Endothelial cell of umbilical vein (primary cell): ENCODE data around the gene CDC37L1. TPM values are rescaled to one million over a fixed set of nuclear protein-coding genes. Genes with fewer than 3 reads are reported as not detected.
"Not testable (repeated sequence)": the region's sequence is repeated elsewhere in the genome, so short reads cannot be mapped to it uniquely, and the experiment has no call there.

Experiments
- BruUV-seq: library from RNA; stranded (reverse); fragments of 400-500 nt; replicated peaks from 2 replicates; lab custom pipeline; 2021; lab: Mats Ljungman, UMichigan
- CTCF ChIA-PET: fragments of 300-600, 350-600 bp; sonication (Branson Sonifier 250); formaldehyde crosslinking; loops from one replicate; lab custom pipeline; 2021; ENCODE audit warnings: antibody characterized with exemption, inconsistent platforms; lab: Charles Lee
- POLR2A ChIA-PET: fragments of 300-600, 350-600 bp; sonication (Branson Sonifier 250); formaldehyde crosslinking; loops from one replicate; lab custom pipeline; 2021; ENCODE audit warnings: antibody characterized with exemption, inconsistent platforms; lab: Charles Lee
- DNase-seq: peaks from one replicate; pipeline ENCODE4 v3.0.0-alpha.2; 2011; ENCODE audit warnings: low read depth, low spot score
- FAIRE-seq: peaks from 2 replicates; lab custom pipeline; 2011; peaks lifted over from hg19 to GRCh38; lab: Jason Lieb, UNC
- H2AFZ ChIP-seq: 2 replicates; pipeline ENCODE4 v1.6.0; 2012; ENCODE audit warnings: low read depth, low read length, control low read depth, inconsistent platforms
- H3K27ac ChIP-seq: 2 replicates; pipeline ENCODE4 v1.5.1; 2011; ENCODE audit warnings: low read depth, mild to moderate bottlenecking, control low read depth, low read length, moderate library complexity; ENCODE audit not compliant: insufficient read depth
- H3K27me3 ChIP-seq, 2 experiments: 2 replicates each; pipeline versions ENCODE4 v1.6.0 to v1.6.1; 2011; ENCODE audit warnings: low read length in 2 of 2, mixed read lengths in 1 of 2; ENCODE audit not compliant: control insufficient read depth in 2 of 2, insufficient read depth in 2 of 2
- H3K36me3 ChIP-seq, 2 experiments: 2 replicates in 1 of 2; 3 replicates in 1 of 2; pipeline ENCODE4 v1.5.1; 2011; ENCODE audit warnings: low read length in 2 of 2, mild to moderate bottlenecking in 1 of 2, moderate library complexity in 1 of 2; ENCODE audit not compliant: control insufficient read depth in 2 of 2, insufficient read depth in 2 of 2; ENCODE audit errors: extremely low read depth in 1 of 2
- H3K4me1 ChIP-seq: 3 replicates; pipeline ENCODE4 v1.5.1; 2011; ENCODE audit warnings: mild to moderate bottlenecking, low read length; ENCODE audit not compliant: control insufficient read depth, insufficient read depth; ENCODE audit errors: extremely low read depth
- H3K4me2 ChIP-seq: 2 replicates; pipeline ENCODE4 v1.6.1; 2011; ENCODE audit warnings: low read length, control low read depth, mixed read lengths; ENCODE audit not compliant: insufficient read depth
- H3K4me3 ChIP-seq, 3 experiments: fragments of 200-600 bp in 1 of 3; sonication (generic), shearing (Covaris generic) in 1 of 3; replicated peaks in 1 of 3; 2 replicates each; pipeline ENCODE4 v1.5.1; 2011 to 2016; ENCODE audit warnings: control low read depth in 3 of 3, low read length in 3 of 3, mild to moderate bottlenecking in 2 of 3, inconsistent platforms in 1 of 3, low read depth in 1 of 3, moderate library complexity in 1 of 3; ENCODE audit not compliant: insufficient read depth in 1 of 3
- H3K79me2 ChIP-seq: 2 replicates; pipeline ENCODE4 v1.6.0; 2012; ENCODE audit warnings: low read length, inconsistent platforms; ENCODE audit not compliant: control insufficient read depth, insufficient read depth
- H3K9ac ChIP-seq: replicated peaks from 2 replicates; pipeline ENCODE3; 2011; ENCODE audit warnings: low read length, control low read depth; ENCODE audit not compliant: insufficient read depth; ENCODE audit errors: extremely low read depth
- H3K9me1 ChIP-seq: replicated peaks from 3 replicates; pipeline ENCODE4 v1.6.0; 2011; ENCODE audit warnings: mild to moderate bottlenecking, low read length; ENCODE audit not compliant: control insufficient read depth, insufficient read depth; ENCODE audit errors: extremely low read depth
- H3K9me3 ChIP-seq: replicated peaks from 2 replicates; pipeline ENCODE4 v1.5.1; 2012; ENCODE audit warnings: low read length, inconsistent platforms; ENCODE audit not compliant: control insufficient read depth, insufficient read depth
- H4K20me1 ChIP-seq: replicated peaks from 2 replicates; pipeline ENCODE3; 2011; ENCODE audit warnings: mild to moderate bottlenecking, low read length; ENCODE audit not compliant: control insufficient read depth, insufficient read depth; ENCODE audit errors: extremely low read depth
- CTCF ChIP-seq, 2 donors: IDR thresholded peaks; 1 replicate in 1 of 2; 2 replicates in 1 of 2; pipeline ENCODE4 v1.5.1; 2011; ENCODE audit warnings: low read length in 2 of 2, mild to moderate bottlenecking in 2 of 2, moderate library complexity in 2 of 2, control low read depth in 1 of 2, inconsistent platforms in 1 of 2, low read depth in 1 of 2; ENCODE audit not compliant: insufficient read depth in 1 of 2; ENCODE audit errors: extremely low read depth in 1 of 2
- EZH2 ChIP-seq: IDR thresholded peaks from 2 replicates; pipeline ENCODE4 v1.6.1; 2012; ENCODE audit warnings: borderline replicate concordance, low read depth, mild to moderate bottlenecking, moderate library complexity, low read length, inconsistent platforms; ENCODE audit not compliant: severe bottlenecking
- FOS ChIP-seq: IDR thresholded peaks from 2 replicates; pipeline ENCODE4 v1.6.1; 2011; ENCODE audit warnings: mild to moderate bottlenecking, low read length, moderate library complexity, borderline replicate concordance; ENCODE audit not compliant: insufficient read depth
- GATA2 ChIP-seq: IDR thresholded peaks from 2 replicates; pipeline ENCODE4 v1.7.0; 2011; ENCODE audit warnings: low read depth, mild to moderate bottlenecking, moderate library complexity, mixed read lengths, low read length; ENCODE audit not compliant: insufficient read length, insufficient read depth
- JUN ChIP-seq: IDR thresholded peaks from 2 replicates; pipeline ENCODE4 v1.6.1; 2011; ENCODE audit warnings: borderline replicate concordance, low read depth; ENCODE audit not compliant: insufficient read length, insufficient read depth
- MAX ChIP-seq: IDR thresholded peaks from 2 replicates; pipeline ENCODE4 v1.6.1; 2011; ENCODE audit not compliant: insufficient read depth, insufficient read length
- MYC ChIP-seq: IDR thresholded peaks from one replicate; pipeline ENCODE4 v1.6.1; 2011; ENCODE audit warnings: mild to moderate bottlenecking, low read depth, low read length
- POLR2A ChIP-seq: IDR thresholded peaks from 2 replicates; pipeline ENCODE4 v1.6.1; 2012; ENCODE audit warnings: low read depth, mild to moderate bottlenecking, control low read depth, low read length
- POLR2AphosphoS5 ChIP-seq: IDR thresholded peaks from 2 replicates; pipeline ENCODE4 v1.6.1; 2012; ENCODE audit warnings: low read depth, mild to moderate bottlenecking, control low read depth, low read length, moderate library complexity; ENCODE audit not compliant: insufficient read depth
- dilution Hi-C: fragments of 300-500 bp; cut with MboI; formaldehyde crosslinking; loops from one replicate; pipeline ENCODE4 v1.15.0; 2019; ENCODE audit warnings: low sequenced_read_pairs; ENCODE audit not compliant: extremely low pct_ligation_motif_present
- intact Hi-C: fragments of 100-400 bp; cut with micrococcal nuclease; formaldehyde crosslinking; loops from one replicate; pipeline ENCODE4 v1.10.0; 2022
- polyA plus RNA-seq, 4 experiments: library from polyadenylated mRNA; depleted of rRNA in 3 of 4; stranded (reverse) in 3 of 4; unstranded in 1 of 4; fragments of >200 nt; gene quantifications; 2 replicates each; pipeline versions ENCODE4 v1.2.1 to v1.2.3, GENCODE V29; 2011 to 2012; ENCODE audit warnings: missing spikeins in 1 of 4
- total RNA-seq: library from RNA; stranded (reverse); gene quantifications from 2 replicates; pipeline ENCODE4 v1.2.3, GENCODE V29; 2021

Gene CDC37L1
- total and polyA plus RNA-seq, 2 donors (not counting 3 experiments of a cell fraction or from before 2014, with no cell fraction given) = 2.6 to 6.8 TPM

- BruUV-seq = no TSS peak
- no peaks in the 10 kb centered on the region for H3K9me3 ChIP-seq
- POLR2A ChIA-PET = no interaction called here
- dilution Hi-C loops (no loop called here), intact Hi-C loops (no loop called here)
- H3K79me2 ChIP-seq = no peaks in the 10 kb centered on the region
- FAIRE-seq (no peak), DNase-seq (no peak)
- CTCF ChIA-PET = interaction anchor here (0.9 to 1.1 kb wide), 2 partner anchors 14 to 1213 kb away, joined by 3 to 4 read pairs; no protein-coding TSS in a partner anchor
- H3K27ac ChIP-seq = no peak overlapping the region
- no peaks in the 10 kb centered on the region for H3K27me3 ChIP-seq
- no peaks in the 10 kb centered on the region for H3K9me1 ChIP-seq
- no peak overlapping the region for H3K9ac ChIP-seq
- TF ChIP-seq POLR2AphosphoS5 = no peak
- TF ChIP-seq POLR2A = no peak
- no peak for TF ChIP-seq CTCF (IDR thresholded peaks at IDR 0.05; ENCODE audit: extremely low read depth in 1 of 2, insufficient read depth in 1 of 2, low read depth in 1 of 2, low read length in 2 of 2)
- no peak for TF ChIP-seq MYC
- TF ChIP-seq FOS = no peak
- TF ChIP-seq GATA2 = no peak
- no peak for TF ChIP-seq MAX
- TF ChIP-seq EZH2 = no peak
- TF ChIP-seq JUN = no peak
- no peaks in the 10 kb centered on the region for H3K36me3 ChIP-seq
- no peak overlapping the region for H3K4me3 ChIP-seq
- no peaks in the 10 kb centered on the region for H3K4me1 ChIP-seq
- H2AFZ ChIP-seq = no peak overlapping the region
- H4K20me1 ChIP-seq = no peaks in the 10 kb centered on the region
- H3K4me2 ChIP-seq = no peak overlapping the region
Measured at GRCh38 chr9:4654538-4654937, 24.8 kb upstream of the CDC37L1 start.

GRCh38 chr9:4656196-4656595 lies 23.2 kb upstream of the CDC37L1 start:
- FAIRE-seq, POLR2A ChIA-PET: not testable (repeated sequence)
- CTCF ChIA-PET = interaction anchor here (1.2 kb wide), 1 partner anchor 290 kb away, joined by 4 read pairs; no protein-coding TSS in a partner anchor

More at GRCh38 chr9:4656196-4656595, 23.2 kb upstream of the CDC37L1 start:
- intact Hi-C loops, H3K4me2 ChIP-seq, H3K79me2 ChIP-seq, BruUV-seq, DNase-seq, H3K4me3 ChIP-seq, H4K20me1 ChIP-seq, H2AFZ ChIP-seq, H3K27me3 ChIP-seq, H3K9me1 ChIP-seq, dilution Hi-C loops, H3K4me1 ChIP-seq, H3K36me3 ChIP-seq, H3K9ac ChIP-seq, H3K9me3 ChIP-seq, H3K27ac ChIP-seq: not testable (repeated sequence)
